ENCODE measurements around the gene PTDSS2.
"Not testable (repeated sequence)": the region's sequence is repeated elsewhere in the genome, so short reads cannot be mapped to it uniquely, and the experiment has no call there.

PTDSS2 gene

DNA sequence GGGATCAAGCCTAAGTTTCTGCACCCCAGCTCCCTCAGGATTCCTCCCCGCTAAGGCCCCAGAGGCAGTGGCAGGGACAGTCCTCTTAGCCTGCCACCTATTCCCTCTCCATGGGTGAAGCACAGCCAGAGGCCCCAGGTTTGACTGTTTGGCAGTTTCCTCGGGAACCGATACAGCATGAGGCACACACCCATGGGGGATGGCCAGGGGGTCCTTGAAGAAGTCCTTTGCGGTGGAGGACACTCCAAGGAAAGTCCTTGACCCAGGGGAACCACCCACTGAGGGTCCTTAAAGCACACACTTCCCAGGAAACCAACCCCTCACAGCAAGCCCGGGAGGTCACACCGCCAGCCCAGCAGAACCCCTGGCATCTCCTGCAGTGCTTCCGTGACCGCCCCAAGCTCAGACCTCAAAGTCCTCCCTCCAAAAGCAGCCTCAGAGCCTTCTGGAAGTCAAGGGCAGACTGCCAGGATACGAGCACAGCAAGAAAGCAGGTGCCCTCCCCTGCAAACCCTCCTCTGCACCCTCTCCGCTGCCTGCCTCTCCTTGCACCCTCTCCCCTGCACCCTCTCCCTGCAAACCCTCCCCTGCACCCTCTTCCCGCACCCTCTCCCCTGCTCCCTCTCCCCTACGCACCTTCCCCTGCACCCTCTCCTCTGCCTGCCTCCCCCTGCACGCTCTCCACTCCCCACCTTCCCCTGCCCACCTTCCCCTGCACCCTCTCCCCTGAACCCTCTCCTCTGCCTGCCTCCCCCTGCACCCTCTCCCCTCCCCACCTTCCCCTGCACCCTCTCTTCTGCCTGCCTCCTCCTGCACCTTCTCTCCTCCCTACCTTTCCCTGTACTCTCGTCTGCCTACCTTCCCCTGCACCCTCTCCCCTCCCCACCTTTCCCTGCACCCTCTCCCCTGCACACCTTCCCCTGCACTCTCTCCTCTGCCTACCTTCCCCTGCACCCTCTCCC lies 36.7 kb upstream of the PTDSS2 start:
- DNase-seq (ENCODE audit: low read depth), result no peak

- DNase-seq (ENCODE audit: low read depth), result no peak
These were observed 35.7 kb upstream of the PTDSS2 start for GRCh38 chr11:414318-414857.

DNA sequence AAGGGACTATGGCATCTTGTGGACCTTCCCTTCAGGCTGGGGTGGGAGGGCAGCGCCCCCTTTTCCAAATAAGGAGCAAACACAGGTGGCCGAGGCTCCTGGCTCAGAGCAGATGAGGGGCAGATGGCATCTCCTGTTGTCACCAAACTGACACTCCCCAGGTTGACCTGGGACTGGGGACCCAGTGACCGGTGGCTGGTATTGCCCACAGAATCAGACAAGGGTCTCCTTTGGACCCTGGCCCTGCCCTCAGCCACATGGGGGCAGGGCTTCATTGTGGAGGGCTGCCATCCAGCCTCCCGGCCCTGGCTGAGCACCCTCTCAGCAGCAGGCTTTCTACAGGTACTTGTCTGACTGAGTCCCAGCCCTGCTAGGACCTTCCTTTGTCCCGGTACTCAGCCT lies 34.4 kb upstream of the PTDSS2 start:
- DNase-seq (ENCODE audit: low read depth), result no peak

DNA sequence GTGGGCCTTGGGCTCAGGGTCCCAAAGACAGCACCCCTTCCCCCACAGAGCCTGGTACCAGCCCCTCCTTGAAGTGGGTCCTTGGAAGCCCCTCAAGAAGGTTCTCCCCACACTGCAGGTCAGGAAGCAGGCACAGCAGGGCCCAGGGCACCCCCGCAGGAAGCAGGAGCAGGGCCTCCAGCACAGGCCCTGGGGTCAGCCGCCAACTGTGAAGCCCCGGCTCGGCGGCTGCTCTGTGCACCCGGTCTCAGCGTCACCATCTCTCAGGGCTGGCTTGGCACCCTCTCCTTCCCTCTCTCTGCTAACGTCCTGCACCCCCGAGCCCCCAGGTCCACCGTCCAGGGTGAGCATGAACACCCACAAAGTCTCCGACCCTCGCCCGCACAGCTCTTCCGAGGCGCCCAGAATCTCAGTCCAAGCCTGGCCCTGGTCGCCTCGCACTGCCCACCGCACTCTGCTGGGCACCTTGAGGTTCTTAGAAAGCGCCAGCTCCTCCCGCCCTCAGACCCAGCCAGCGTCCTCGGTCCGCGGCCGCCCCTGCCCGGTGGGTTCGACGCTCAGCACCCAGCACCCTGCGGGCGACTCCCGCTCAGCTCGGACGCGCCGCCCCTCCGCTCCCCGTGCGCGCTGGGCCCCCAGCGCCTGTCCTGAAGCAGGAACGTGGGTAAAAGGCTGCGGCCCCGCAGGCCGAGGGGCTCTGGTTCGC lies 33.9 kb upstream of the PTDSS2 start:
- no peak for DNase-seq (ENCODE audit: low read depth)

- no peak for DNase-seq (ENCODE audit: low read depth)
These were observed 33.1 kb upstream of the PTDSS2 start for GRCh38 chr11:416757-417621.

GRCh38 chr11:417652-418342 lies 32.3 kb upstream of the PTDSS2 start:
- no peak for DNase-seq (ENCODE audit: low read depth)

DNA sequence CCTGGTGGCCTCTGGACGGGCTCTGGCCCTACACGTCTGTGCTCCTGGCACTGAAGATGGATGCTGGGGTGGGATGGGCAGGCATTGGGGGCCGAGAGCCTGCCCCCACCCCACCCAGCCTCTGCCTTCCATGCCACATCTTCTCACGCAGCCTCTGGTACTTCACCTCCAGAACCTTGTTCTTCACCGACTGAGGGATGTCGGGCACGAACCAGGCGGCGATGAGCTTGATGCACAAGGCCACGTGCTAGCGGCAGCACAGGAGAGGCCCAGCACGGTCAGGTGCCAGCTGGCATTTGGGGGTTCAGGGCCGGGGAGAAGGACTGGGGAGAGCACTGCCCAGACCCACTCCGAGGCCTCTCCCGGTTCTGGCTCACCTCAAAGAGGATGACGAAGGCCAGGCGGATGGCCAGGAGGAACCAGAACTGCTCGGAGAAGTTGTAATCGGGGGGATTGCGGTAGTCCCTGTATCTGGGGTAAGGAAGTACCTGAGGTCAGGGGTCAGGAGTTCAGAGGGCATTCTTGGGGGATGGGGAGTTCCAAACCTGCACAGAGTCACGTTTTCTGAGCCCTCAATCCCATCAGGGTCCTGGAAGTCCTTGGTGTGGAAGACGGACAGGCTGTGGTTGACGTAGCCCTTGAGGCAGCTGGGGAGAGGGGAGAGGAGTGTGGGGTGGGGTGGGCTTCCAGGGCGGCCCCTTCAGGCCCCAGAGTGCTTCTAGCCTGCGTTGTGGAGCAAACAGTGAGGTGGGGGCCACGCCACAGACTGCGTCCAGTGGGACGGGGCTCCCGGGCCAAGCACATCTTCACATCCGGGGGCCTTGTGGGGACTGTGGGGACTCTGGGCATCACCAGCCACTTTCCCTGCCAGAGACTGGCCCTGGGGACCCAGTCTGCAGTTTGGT lies 31.5 kb upstream of the PTDSS2 start:
- no peak for DNase-seq (ENCODE audit: low read depth)

GRCh38 chr11:419248-420005 lies 30.7 kb upstream of the PTDSS2 start:
- DNase-seq (ENCODE audit: low read depth), result no peak

GRCh38 chr11:420054-420910 lies 29.8 kb upstream of the PTDSS2 start:
- DNase-seq (ENCODE audit: low read depth), result no peak

- DNase-seq (ENCODE audit: low read depth), result no peak
These were observed 29.2 kb upstream of the PTDSS2 start for GRCh38 chr11:420911-421321.

DNA sequence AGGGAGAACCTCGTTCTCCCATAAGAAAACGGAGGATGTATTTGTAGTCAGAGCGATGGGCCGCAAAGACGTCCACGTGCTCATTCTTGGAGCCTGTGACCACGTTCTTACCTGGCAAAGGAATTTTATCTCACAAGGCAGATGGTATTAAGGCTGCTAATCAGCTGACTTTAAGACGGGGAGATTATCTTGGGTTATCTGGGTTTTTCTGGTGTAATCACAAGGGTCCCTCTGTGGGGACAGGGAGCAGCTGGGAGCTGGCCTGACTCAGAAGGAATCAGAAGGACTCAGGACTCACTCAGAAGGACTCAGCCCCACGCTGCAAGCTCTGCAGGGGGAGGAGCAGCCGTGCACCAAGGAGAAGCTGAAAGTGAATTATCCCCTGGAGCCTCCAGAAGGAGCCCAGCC lies 27.8 kb upstream of the PTDSS2 start:
- no peak for DNase-seq (ENCODE audit: low read depth)

- no peak for DNase-seq (ENCODE audit: low read depth)
These were observed 25.8 kb upstream of the PTDSS2 start for GRCh38 chr11:424232-424631.

DNA sequence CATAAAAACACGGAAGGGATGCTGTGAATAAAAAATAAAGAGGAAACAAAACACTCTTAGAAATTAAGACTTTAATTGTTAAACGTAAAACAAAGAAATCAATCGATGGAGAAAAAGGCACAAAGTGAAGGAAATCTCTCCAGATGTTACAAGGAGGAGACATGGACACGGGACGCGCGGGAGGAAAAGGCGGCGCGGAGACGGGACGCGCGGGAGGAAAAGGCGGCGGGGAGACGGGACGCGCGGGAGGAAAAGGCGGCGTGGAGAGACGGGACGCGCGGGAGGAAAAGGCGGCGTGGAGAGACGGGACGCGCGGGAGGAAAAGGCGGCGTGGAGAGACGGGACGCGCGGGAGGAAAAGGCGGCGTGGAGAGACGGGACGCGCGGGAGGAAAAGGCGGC lies 25.3 kb upstream of the PTDSS2 start:
- DNase-seq (ENCODE audit: low read depth), result not testable (repeated sequence)

- no peak for DNase-seq (ENCODE audit: low read depth)
These were observed 24.8 kb upstream of the PTDSS2 start for GRCh38 chr11:425301-425700.

GRCh38 chr11:426851-427250 lies 23.2 kb upstream of the PTDSS2 start:
- DNase-seq (ENCODE audit: low read depth), result no peak

DNA sequence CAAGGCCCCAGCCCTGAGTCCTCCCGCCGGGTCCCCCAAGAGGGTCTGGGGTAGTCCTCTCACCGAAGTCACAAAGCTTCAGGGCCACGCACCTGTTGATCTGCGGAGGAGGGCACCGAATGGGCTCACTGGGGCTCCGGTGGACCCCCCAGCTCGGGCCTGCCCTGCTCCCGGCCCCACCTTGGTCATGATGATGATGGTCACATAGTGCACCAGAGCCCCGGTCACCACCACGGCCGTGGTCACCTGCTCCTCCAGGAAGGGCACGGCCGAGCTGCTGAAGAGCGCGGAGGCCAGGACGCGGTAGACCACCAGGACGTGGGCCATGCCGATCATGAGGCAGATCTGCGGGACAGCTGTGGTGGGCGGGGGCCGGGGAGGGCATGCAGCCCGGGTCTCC lies 21.8 kb upstream of the PTDSS2 start:
- DNase-seq (ENCODE audit: low read depth), result no peak

GRCh38 chr11:429391-429790 lies 20.7 kb upstream of the PTDSS2 start:
- no peak for DNase-seq (ENCODE audit: low read depth)

GRCh38 chr11:429931-430456 lies 20.1 kb upstream of the PTDSS2 start:
- no peak for DNase-seq (ENCODE audit: low read depth)
